WTC11 (cell line): Measurements from ENCODE around the gene EXOC4. TPM values are rescaled to one million over a fixed set of nuclear protein-coding genes. Genes with fewer than 3 reads are reported as not detected.

Experiments used
- ATAC-seq: fragments of 200-7000 bp; cut with Tn5 transposase; 2 replicates; pipeline ENCODE4 v1.10.0; 2021; ENCODE audit warnings: mild to moderate bottlenecking, moderate library complexity
- CTCF ChIA-PET: fragments of 300-600 bp; sonication (Branson Sonifier 250); formaldehyde crosslinking; loops from one replicate; lab custom pipeline; 2021; ENCODE audit warnings: antibody characterized with exemption; lab: Charles Lee
- POLR2A ChIA-PET: fragments of 350-600 bp; sonication (Branson Sonifier 250); formaldehyde crosslinking; loops from one replicate; lab custom pipeline; 2021; ENCODE audit warnings: antibody characterized with exemption; lab: Charles Lee
- DNase-seq: peaks from one replicate; pipeline ENCODE4 v3.0.0; 2021; ENCODE audit warnings: low spot score
- H3K27ac Mint-ChIP-seq: 2 replicates; pipeline ENCODE4 v1.8.0; 2021; ENCODE audit warnings: mixed read lengths
- H3K27me3 Mint-ChIP-seq: 2 replicates; pipeline ENCODE4 v1.8.0; 2021; ENCODE audit warnings: low read depth, mild to moderate bottlenecking, moderate library complexity, mixed read lengths
- H3K36me3 Mint-ChIP-seq: 2 replicates; pipeline ENCODE4 v1.8.0; 2021; ENCODE audit warnings: mixed read lengths
- H3K4me1 Mint-ChIP-seq: 2 replicates; pipeline ENCODE4 v1.8.0; 2022; ENCODE audit warnings: mixed read lengths
- H3K4me3 Mint-ChIP-seq: 2 replicates; pipeline ENCODE4 v1.8.0; 2021; ENCODE audit warnings: mild to moderate bottlenecking, moderate library complexity, mixed read lengths
- H3K9me3 Mint-ChIP-seq: 2 replicates; pipeline ENCODE4 v1.8.0; 2021; ENCODE audit warnings: mixed read lengths
- AFF4 ChIP-seq: sonication (generic); formaldehyde crosslinking; IDR thresholded peaks from 2 replicates; pipeline ENCODE4 v1.8.1; 2023; ENCODE audit warnings: mild to moderate bottlenecking, missing genetic modification reagents, borderline replicate concordance
- E2F4 ChIP-seq: sonication (generic); formaldehyde crosslinking; IDR thresholded peaks from 2 replicates; pipeline ENCODE4 v1.8.1; 2022; ENCODE audit warnings: low read depth, mild to moderate bottlenecking, moderate library complexity, missing genetic modification reagents, borderline replicate concordance
- E2F5 ChIP-seq: sonication (generic); formaldehyde crosslinking; IDR thresholded peaks from 2 replicates; pipeline ENCODE4 v1.8.1; 2022; ENCODE audit warnings: mild to moderate bottlenecking, moderate library complexity, missing genetic modification reagents
- ESRRA ChIP-seq: sonication (generic); formaldehyde crosslinking; IDR thresholded peaks from 2 replicates; pipeline ENCODE4 v1.8.1; 2022; ENCODE audit warnings: mild to moderate bottlenecking, missing genetic modification reagents, borderline replicate concordance
- GRHL2 ChIP-seq: fragments of 250-450 bp; sonication (Bioruptor Pico); IDR thresholded peaks from 2 replicates; pipeline ENCODE4 v1.8.0; 2022; ENCODE audit warnings: mild to moderate bottlenecking, moderate library complexity; ENCODE audit not compliant: insufficient replicate concordance, severe bottlenecking
- HMGXB4 ChIP-seq: sonication (generic); formaldehyde crosslinking; IDR thresholded peaks from 2 replicates; pipeline ENCODE4 v1.8.1; 2023; ENCODE audit warnings: mild to moderate bottlenecking, moderate library complexity, missing genetic modification reagents
- IRF1 ChIP-seq: sonication (generic); formaldehyde crosslinking; IDR thresholded peaks from 2 replicates; pipeline ENCODE4 v1.8.0; 2023; ENCODE audit warnings: missing genetic modification reagents
- MAX ChIP-seq: sonication (generic); formaldehyde crosslinking; IDR thresholded peaks from 2 replicates; pipeline ENCODE4 v1.8.0; 2022; ENCODE audit warnings: mild to moderate bottlenecking, missing genetic modification reagents
- PRRX2 ChIP-seq: fragments of 250-450 bp; sonication (Bioruptor Pico); IDR thresholded peaks from 2 replicates; pipeline ENCODE4 v1.8.0; 2021; ENCODE audit warnings: mild to moderate bottlenecking
- TCF7 ChIP-seq: sonication (generic); formaldehyde crosslinking; IDR thresholded peaks from 2 replicates; pipeline ENCODE4 v1.8.0; 2022; ENCODE audit warnings: mild to moderate bottlenecking, low read depth, missing genetic modification reagents, moderate library complexity
- ZNF263 ChIP-seq: sonication (generic); formaldehyde crosslinking; IDR thresholded peaks from 2 replicates; pipeline ENCODE4 v1.8.1; 2022; ENCODE audit warnings: low read depth, mild to moderate bottlenecking, moderate library complexity, missing genetic modification reagents
- ZNF281 ChIP-seq: sonication (generic); formaldehyde crosslinking; IDR thresholded peaks from 2 replicates; pipeline ENCODE4 v1.8.0; 2023; ENCODE audit warnings: mild to moderate bottlenecking, missing genetic modification reagents
- ZSCAN18 ChIP-seq: fragments of 250-450 bp; sonication (Bioruptor Pico); IDR thresholded peaks from 2 replicates; pipeline ENCODE4 v2.1.2; 2022; ENCODE audit warnings: mild to moderate bottlenecking, moderate library complexity
- total RNA-seq: library from RNA; stranded (reverse); gene quantifications from 3 replicates; pipeline ENCODE4 v1.2.3, GENCODE V29; 2021

The EXOC4 gene
- total RNA-seq, 1 experiment from 2014 or later = 62.0 TPM

GRCh38 chr7:133697585-133697984 lies 444.7 kb downstream of the EXOC4 start (continued):
- TF ChIP-seq E2F5 (CRISPR knock-in tag) (no peak), HMGXB4 (no peak), TCF7 (CRISPR knock-in tag) (no peak), ZNF263 (CRISPR knock-in tag) (no peak), MAX (CRISPR knock-in tag) (no peak)
- TF ChIP-seq, all 79 proteins: peak for 0

- Mint-ChIP-seq H3K36me3 (no peaks in the 10 kb centered on the region), H3K27ac (no peak overlapping the region), H3K9me3 (no peaks in the 10 kb centered on the region), H3K27me3 (no peaks in the 10 kb centered on the region), H3K4me3 (no peak overlapping the region), H3K4me1 (0 out of 2 replicates have a peak, but pooled peaks cover 3% of the 10 kb centered on the region)
- TF ChIP-seq AFF4 = no peak
- no peak for TF ChIP-seq ESRRA (CRISPR knock-in tag)
- TF ChIP-seq IRF1 (CRISPR knock-in tag) = no peak
- no peak for TF ChIP-seq ZNF281 (CRISPR knock-in tag)
- no peak for TF ChIP-seq ZSCAN18
- TF ChIP-seq E2F4 = no peak
- no peak for TF ChIP-seq GRHL2
- no peak for TF ChIP-seq PRRX2 (CRISPR knock-in tag)
- ATAC-seq = no peak
- POLR2A ChIA-PET = no interaction called here
- no peak for DNase-seq
- CTCF ChIA-PET = no interaction called here
Measured at GRCh38 chr7:133698127-133698526, 445.2 kb downstream of the EXOC4 start.
